ENCODE measurements around the gene ANKRD11. TPM values are rescaled to one million over a fixed set of nuclear protein-coding genes. Genes with fewer than 3 reads are reported as not detected.

The ANKRD11 gene
- total RNA-seq, 1 donor, result 97.4 TPM

DNA sequence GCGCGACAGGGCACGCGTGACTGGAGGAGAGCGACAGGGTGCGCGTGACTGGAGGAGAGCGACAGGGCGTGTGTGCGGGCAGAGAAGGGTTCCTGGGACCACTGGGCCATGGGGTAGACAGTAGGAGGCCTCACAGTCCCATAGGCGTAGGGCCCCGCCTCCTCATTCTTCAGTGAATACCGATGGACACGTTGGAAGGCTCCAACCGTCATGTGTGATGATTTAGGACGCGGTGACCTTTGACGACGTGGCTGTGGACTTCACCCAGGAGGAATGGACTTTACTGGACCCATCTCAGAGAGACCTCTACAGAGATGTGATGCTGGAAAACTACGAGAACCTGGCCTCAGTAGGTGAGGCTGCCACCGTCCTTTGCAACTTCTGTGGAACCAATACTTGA lies 267.4 kb downstream of the ANKRD11 start:
- peaks cover 70% of the 10 kb centered on the region for H3K36me3 ChIP-seq (ENCODE audit: insufficient read depth, low read length)
- H3K4me2 ChIP-seq (ENCODE audit: insufficient read depth, low read length), result no peak overlapping the region
- no peak for DNase-seq (ENCODE audit: insufficient read length, low spot score, missing footprints)
- H3K9me3 ChIP-seq (ENCODE audit: low read depth, low read length), result peaks cover 18% of the 10 kb centered on the region
- no peak overlapping the region for H2AFZ ChIP-seq (ENCODE audit: low read length)
- peaks cover 4% of the 10 kb centered on the region for H3K4me1 ChIP-seq (ENCODE audit: insufficient read depth, low read length)
- TF ChIP-seq CTCF (IDR thresholded peaks at IDR 0.05; ENCODE audit: extremely low read depth, low read depth, low read length), result no peak
- H4K20me1 ChIP-seq (ENCODE audit: insufficient read depth, low read length), result peaks cover 13% of the 10 kb centered on the region
- H3K27me3 ChIP-seq (ENCODE audit: insufficient read depth, low read length), result no peaks in the 10 kb centered on the region
- H3K27ac ChIP-seq (ENCODE audit: low read depth, low read length), result no peak overlapping the region
- H3K79me2 ChIP-seq (ENCODE audit: insufficient read depth, low read length), result peaks cover 37% of the 10 kb centered on the region
- no peak overlapping the region for H3K4me3 ChIP-seq (ENCODE audit: insufficient read depth, low read length)

GRCh38 chr16:89221604-89222003 lies 268.8 kb downstream of the ANKRD11 start:
- no peak overlapping the region for H3K4me3 ChIP-seq (ENCODE audit: insufficient read depth, low read length)
- no peak for TF ChIP-seq CTCF (IDR thresholded peaks at IDR 0.05; ENCODE audit: extremely low read depth, low read depth, low read length)
- H3K4me2 ChIP-seq (ENCODE audit: insufficient read depth, low read length), result no peak overlapping the region
- H3K9me3 ChIP-seq (ENCODE audit: low read depth, low read length), result peaks cover 5% of the 10 kb centered on the region
- H3K36me3 ChIP-seq (ENCODE audit: insufficient read depth, low read length), result peaks cover 57% of the 10 kb centered on the region
- no peak overlapping the region for H2AFZ ChIP-seq (ENCODE audit: low read length)
- DNase-seq (ENCODE audit: insufficient read length, low spot score, missing footprints), result no peak
- H3K79me2 ChIP-seq (ENCODE audit: insufficient read depth, low read length), result peaks cover 39% of the 10 kb centered on the region
- no peaks in the 10 kb centered on the region for H3K27me3 ChIP-seq (ENCODE audit: insufficient read depth, low read length)
- H3K4me1 ChIP-seq (ENCODE audit: insufficient read depth, low read length), result peaks cover 10% of the 10 kb centered on the region
- peaks cover 13% of the 10 kb centered on the region for H4K20me1 ChIP-seq (ENCODE audit: insufficient read depth, low read length)
- H3K27ac ChIP-seq (ENCODE audit: low read depth, low read length), result no peak overlapping the region

DNA sequence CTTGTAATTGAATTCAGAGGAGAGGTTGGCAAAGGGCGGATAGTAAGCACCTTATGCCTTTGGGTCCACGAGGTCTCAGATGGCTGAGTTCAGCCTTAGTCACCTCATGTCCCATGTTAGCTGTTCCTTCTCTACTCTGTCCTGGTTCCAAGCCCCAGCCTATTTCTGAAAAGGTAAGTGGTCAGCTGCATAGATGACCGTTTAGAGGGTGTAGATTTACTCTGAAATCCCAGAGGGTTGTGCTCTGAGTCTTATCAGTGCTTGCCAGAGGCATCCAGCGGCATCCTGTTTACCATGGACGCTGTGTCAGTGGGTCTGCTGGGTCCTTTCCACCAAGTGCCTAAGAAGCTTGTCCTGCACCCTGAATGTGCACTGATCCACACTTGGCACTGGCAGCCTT lies 271.0 kb downstream of the ANKRD11 start:
- H3K27ac ChIP-seq (ENCODE audit: low read depth, low read length), result no peak overlapping the region
- no peak for TF ChIP-seq CTCF (IDR thresholded peaks at IDR 0.05; ENCODE audit: extremely low read depth, low read depth, low read length)
- H4K20me1 ChIP-seq (ENCODE audit: insufficient read depth, low read length), result peaks cover 13% of the 10 kb centered on the region
- peaks cover 39% of the 10 kb centered on the region for H3K79me2 ChIP-seq (ENCODE audit: insufficient read depth, low read length)
- no peak overlapping the region for H3K4me3 ChIP-seq (ENCODE audit: insufficient read depth, low read length)
- no peaks in the 10 kb centered on the region for H3K27me3 ChIP-seq (ENCODE audit: insufficient read depth, low read length)
- no peaks in the 10 kb centered on the region for H3K9me3 ChIP-seq (ENCODE audit: low read depth, low read length)
- peaks cover 36% of the 10 kb centered on the region for H3K36me3 ChIP-seq (ENCODE audit: insufficient read depth, low read length)
- H3K4me1 ChIP-seq (ENCODE audit: insufficient read depth, low read length), result peaks cover 18% of the 10 kb centered on the region
- H2AFZ ChIP-seq (ENCODE audit: low read length), result no peak overlapping the region
- no peak overlapping the region for H3K4me2 ChIP-seq (ENCODE audit: insufficient read depth, low read length)
- no peak for DNase-seq (ENCODE audit: insufficient read length, low spot score, missing footprints)

Small RNAs within 50 kb of the gene (small RNA-seq; reads per million reads assigned to genes)
- gene RNU6-430P, result not detected

Other genes with a start within 250 kb of the ANKRD11 start
- gene SPG7, start 17.8 kb upstream of the ANKRD11 start, total RNA-seq, result 76.3 and 85.8 TPM in 2 replicates
- 2,112 and 2,440 TPM in 2 replicates for gene RPL13, start 70.1 kb upstream of the ANKRD11 start, total RNA-seq
- 7.2 and 21.8 TPM in 2 replicates for gene CPNE7, start 85.2 kb upstream of the ANKRD11 start, total RNA-seq
- gene DPEP1, start 123.1 kb upstream of the ANKRD11 start, total RNA-seq, result 0.29 and 0.36 TPM in 2 replicates
- gene CHMP1A, start 167.1 kb upstream of the ANKRD11 start, total RNA-seq, result 101 and 110 TPM in 2 replicates
- gene SPATA33, start 167.3 kb upstream of the ANKRD11 start, total RNA-seq, result 3.2 and 3.3 TPM in 2 replicates
- gene CDK10, start 196.1 kb upstream of the ANKRD11 start, total RNA-seq, result 24.8 and 37.6 TPM in 2 replicates
- gene SPATA2L, start 211.1 kb upstream of the ANKRD11 start, total RNA-seq, result 12.1 and 14.8 TPM in 2 replicates
- 13.3 and 14.5 TPM in 2 replicates for gene VPS9D1, start 230.3 kb upstream of the ANKRD11 start, total RNA-seq
- gene ZNF276, start 231.0 kb upstream of the ANKRD11 start, total RNA-seq, result 11.5 and 12.3 TPM in 2 replicates